Left ventricle myocardium inferior (tissue), 1 donor: Measurements from ENCODE around the gene KANK2. TPM values are rescaled to one million over a fixed set of nuclear protein-coding genes. Genes with fewer than 3 reads are reported as not detected.

Experiments
- DNase-seq: peaks from one replicate; pipeline ENCODE4 v3.0.0-alpha.2; 2020
- H3K27ac ChIP-seq: fragments of 200-600 bp; replicated peaks from 2 replicates; pipeline ENCODE4 v1.8.0; 2021
- H3K27me3 ChIP-seq: fragments of 200-600 bp; 2 replicates; pipeline ENCODE4 v1.8.0; 2021; ENCODE audit warnings: low read depth
- H3K36me3 ChIP-seq: fragments of 200-600 bp; 2 replicates; pipeline ENCODE4 v1.8.0; 2021
- H3K4me1 ChIP-seq: fragments of 200-600 bp; 2 replicates; pipeline ENCODE4 v1.8.0; 2021
- H3K4me3 ChIP-seq: fragments of 200-600 bp; 2 replicates; pipeline ENCODE4 v1.8.0; 2021; ENCODE audit warnings: mild to moderate bottlenecking, moderate library complexity
- H3K9me3 ChIP-seq: fragments of 200-600 bp; replicated peaks from 2 replicates; pipeline ENCODE4 v1.8.0; 2021
- CTCF ChIP-seq: fragments of 200-600 bp; IDR thresholded peaks from 2 replicates; pipeline ENCODE4 v1.8.0; 2021; ENCODE audit warnings: antibody characterized with exemption, mild to moderate bottlenecking, borderline replicate concordance
- intact Hi-C: fragments of 100-400 bp; cut with micrococcal nuclease; formaldehyde crosslinking; loops from one replicate; pipeline ENCODE4 v1.11.0; 2022
- total RNA-seq: library from RNA; stranded (reverse); fragmentation: NEBNext Ultra II Directional; extraction: Animal tissue kit (Norgen Biotek cat#: 25700); gene quantifications from one replicate; pipeline ENCODE4 v1.2.1, GENCODE V29; 2021
- donor health status: DM: no; HTN: yes; CAD: no; lungs with severe emphysema.

The KANK2 gene
- total RNA-seq, 1 donor from 2014 or later, result 326 TPM

GRCh38 chr19:11173516-11174155 lies 23.7 kb downstream of the KANK2 start:
- Histone ChIP-seq H3K4me3 (no peak overlapping the region), H3K4me1 (peaks cover 16% of the 10 kb centered on the region), H3K9me3 (no peaks in the 10 kb centered on the region), H3K27ac (no peak overlapping the region), H3K36me3 (peaks cover 100% of the 10 kb centered on the region), H3K27me3 (no peaks in the 10 kb centered on the region)
- intact Hi-C loops, result no loop called here
- DNase-seq, result no peak
- TF ChIP-seq CTCF, result no peak

- TF ChIP-seq CTCF, result no peak
Observed at GRCh38 chr19:11172576-11172975, 24.8 kb downstream of the KANK2 start.

GRCh38 chr19:11171144-11171543 lies 26.2 kb downstream of the KANK2 start:
- Histone ChIP-seq H3K4me3 (no peak overlapping the region), H3K36me3 (peaks cover 100% of the 10 kb centered on the region), H3K4me1 (peaks cover 21% of the 10 kb centered on the region), H3K9me3 (no peaks in the 10 kb centered on the region), H3K27me3 (no peaks in the 10 kb centered on the region), H3K27ac (peak overlapping the region; percentile 86)
- TF ChIP-seq CTCF, result no peak
- intact Hi-C loops, result no loop called here
- no peak for DNase-seq

More at GRCh38 chr19:11172576-11172975, 24.8 kb downstream of the KANK2 start:
- Histone ChIP-seq H3K36me3 (peaks cover 100% of the 10 kb centered on the region), H3K27ac (peak overlapping the region; percentile 30), H3K4me1 (peaks cover 12% of the 10 kb centered on the region), H3K27me3 (no peaks in the 10 kb centered on the region), H3K4me3 (no peak overlapping the region), H3K9me3 (no peaks in the 10 kb centered on the region)
- intact Hi-C loops, result no loop called here
- DNase-seq, result no peak

- peaks cover 32% of the 10 kb centered on the region for H3K4me1 ChIP-seq
- no peak for TF ChIP-seq CTCF
- intact Hi-C loops, result no loop called here
Observed at GRCh38 chr19:11169896-11170678, 27.3 kb downstream of the KANK2 start.

GRCh38 chr19:11168568-11168967 lies 28.8 kb downstream of the KANK2 start:
- intact Hi-C loops, result no loop called here
- Histone ChIP-seq H3K27ac (peak overlapping the region; percentile 86), H3K4me1 (peaks cover 47% of the 10 kb centered on the region)

More at GRCh38 chr19:11169896-11170678, 27.3 kb downstream of the KANK2 start:
- no peak overlapping the region for H3K4me3 ChIP-seq
- peak overlapping the region; percentile 86 for H3K27ac ChIP-seq
- no peaks in the 10 kb centered on the region for H3K27me3 ChIP-seq
- no peaks in the 10 kb centered on the region for H3K9me3 ChIP-seq
- peaks cover 97% of the 10 kb centered on the region for H3K36me3 ChIP-seq
- no peak for DNase-seq

More at GRCh38 chr19:11168568-11168967, 28.8 kb downstream of the KANK2 start:
- DNase-seq, result no peak
- Histone ChIP-seq H3K27me3 (no peaks in the 10 kb centered on the region), H3K4me3 (no peak overlapping the region), H3K9me3 (no peaks in the 10 kb centered on the region), H3K36me3 (peaks cover 89% of the 10 kb centered on the region)
- TF ChIP-seq CTCF, result no peak
